UCSD-AML1 (cell line): ENCODE data around the gene DENND6B.

Experiments used
- DNase-seq: peaks from one replicate; lab custom pipeline; 2025; ENCODE audit not compliant: unreplicated experiment; lab: John Stamatoyannopoulos, UW

The DENND6B gene

DNA sequence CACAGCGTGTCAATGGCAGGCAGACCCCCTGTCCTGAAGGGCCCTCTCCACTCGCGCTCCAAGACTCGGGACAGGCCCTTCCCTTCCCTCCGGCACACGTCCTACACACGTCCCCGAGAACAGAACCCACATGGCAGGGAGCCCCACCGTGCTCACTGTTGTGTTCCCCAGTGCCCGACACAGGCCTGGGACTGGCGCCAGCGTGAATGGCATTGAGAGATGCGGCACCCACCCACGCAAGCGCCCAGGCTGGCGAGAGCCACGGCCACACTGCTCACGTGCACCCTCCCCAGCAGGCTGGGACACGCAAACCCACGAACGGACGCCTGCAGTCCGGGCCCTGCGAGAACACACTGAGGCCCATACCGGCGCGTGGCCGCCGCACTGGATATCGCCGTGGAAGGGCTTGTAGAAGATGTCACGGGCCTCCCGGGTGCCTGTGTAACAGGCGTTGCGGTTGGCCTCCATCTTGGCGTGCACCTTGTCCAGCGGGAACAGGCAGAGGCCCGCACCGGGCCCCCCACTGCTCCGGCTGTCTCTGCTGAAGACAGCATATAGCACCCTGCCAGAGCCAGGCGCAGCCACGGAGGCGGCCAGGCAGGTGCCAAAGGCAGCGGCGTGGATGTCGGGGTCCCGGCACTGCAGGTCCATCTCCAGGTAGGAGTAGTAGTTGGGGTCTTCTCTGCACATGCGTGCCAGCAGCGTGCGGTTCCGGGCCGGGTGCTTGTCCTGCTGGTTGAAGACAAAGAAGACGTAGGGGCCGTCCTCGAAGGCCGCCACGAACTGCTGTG, 37.5 kb downstream of the DENND6B start:
- no peak for DNase-seq

DNA sequence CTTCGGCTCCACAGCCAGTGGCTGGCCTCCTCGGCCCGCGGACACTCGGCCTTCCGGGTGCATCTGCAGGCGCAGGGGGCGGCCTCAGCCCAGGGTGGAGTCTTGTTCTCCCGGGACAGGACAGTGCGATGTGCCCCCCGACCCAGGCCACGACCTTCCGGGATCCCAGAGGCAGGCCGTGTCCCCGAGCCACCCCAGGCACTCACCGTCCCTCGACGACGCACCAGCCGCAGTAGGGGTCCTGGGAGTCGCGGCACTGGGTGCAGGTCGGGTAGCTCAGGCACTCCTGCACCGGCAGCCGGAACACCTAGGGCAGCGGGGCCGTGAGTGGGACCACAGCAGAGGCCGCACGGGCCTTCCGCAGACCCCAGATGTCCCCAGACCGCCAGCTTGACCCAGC, 39.1 kb downstream of the DENND6B start:
- no peak for DNase-seq

DNA sequence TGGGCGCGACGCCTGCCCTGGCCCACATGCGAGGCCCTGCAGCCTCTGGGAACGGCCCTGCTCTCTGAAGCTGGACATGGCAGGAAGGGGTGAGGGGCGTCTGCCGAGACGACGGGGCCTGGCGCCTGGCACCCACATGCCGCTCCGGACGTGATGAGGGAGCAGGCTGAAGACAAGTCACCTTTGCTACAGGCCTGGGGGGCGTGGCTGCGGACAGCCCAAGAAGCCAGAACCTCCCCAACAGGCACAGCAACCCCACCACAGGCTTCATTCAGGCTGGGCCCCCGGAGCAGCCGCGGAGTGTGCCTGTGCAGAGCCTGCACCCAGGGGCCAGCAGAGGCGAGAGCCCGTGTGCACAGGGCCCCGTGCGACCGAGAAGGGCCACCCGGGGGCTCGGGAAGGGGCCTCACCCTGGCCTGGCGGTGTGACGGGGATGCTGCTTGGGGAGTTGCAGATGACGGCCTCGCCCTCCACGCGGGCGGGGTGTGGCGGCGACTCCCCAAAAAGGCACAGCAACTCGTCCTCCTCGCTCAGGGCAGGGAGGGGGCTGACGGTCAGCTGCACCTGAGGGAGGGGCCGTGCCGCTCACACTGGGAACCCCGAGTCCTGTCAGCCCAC, 40.0 kb downstream of the DENND6B start:
- DNase-seq: no peak

DNA sequence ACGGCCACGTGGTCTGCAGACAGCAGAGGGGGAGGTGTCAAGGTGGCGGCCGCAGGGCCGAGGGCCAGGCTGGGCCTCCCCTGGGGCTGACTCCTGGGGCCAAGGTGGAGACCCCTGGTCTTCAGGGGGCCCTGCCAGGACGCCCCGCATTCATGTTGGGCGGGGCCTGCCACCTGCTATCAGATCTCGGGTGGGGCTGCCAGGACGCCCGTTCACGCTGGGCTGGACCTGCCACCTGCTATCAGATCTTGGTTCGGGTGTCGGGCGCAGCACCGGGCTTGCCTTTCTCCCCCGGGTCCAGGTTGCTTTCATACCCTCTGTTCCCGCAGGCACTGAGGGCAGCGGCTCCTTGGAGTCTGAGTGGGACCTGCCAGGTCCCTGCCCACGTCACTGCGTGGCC, 40.5 kb downstream of the DENND6B start:
- DNase-seq: no peak

DNA sequence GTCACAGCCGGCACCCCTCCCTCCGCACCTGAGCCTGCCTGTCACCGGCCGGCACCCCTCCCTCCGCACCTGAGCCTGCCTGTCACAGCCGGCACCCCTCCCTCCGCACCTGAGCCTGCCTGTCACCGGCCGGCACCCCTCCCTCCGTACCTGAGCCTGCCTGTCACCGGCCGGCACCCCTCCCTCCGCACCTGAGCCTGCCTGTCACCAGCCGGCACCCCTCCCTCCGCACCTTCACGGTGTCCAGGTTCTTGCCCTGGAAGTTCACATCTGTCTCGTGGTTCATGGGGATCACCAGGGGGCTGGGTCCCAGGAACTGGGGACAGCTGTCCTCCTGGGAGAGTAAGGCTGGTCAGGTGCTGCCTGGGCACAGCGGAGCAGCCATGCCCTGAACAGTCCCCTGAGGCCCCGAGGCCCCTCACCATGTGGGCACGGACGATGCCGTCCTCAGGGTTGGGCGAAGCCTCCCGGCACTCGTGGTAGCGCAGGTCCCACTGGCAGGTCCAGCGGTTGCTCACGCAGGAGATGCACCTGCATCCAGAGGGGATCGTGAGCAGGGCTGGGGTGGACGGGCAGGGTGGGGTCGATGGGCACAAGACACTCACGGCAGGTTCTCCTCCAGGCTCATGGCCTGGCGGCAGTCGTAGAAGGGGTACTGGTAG, 41.1 kb downstream of the DENND6B start:
- no peak for DNase-seq

DNA sequence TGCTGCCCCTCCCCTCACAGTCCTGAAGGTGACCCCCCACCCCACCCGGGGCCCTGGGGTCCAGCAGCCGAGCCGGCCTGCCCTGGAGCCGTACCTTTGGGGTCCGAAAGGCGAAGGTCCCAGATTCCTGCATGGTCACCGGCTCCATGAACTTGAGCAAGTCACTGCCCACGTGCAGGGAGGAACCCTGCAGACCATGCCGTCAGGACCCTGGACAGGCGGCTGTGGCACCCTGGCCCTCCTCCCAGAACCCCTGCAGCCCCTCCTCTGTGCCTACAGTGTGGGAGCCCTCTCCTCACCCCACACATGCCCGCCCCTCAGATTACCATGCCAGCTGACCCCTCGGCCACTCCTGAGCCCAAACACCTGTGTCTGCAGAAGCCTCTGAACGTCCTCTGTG, 42.3 kb downstream of the DENND6B start:
- no peak for DNase-seq

DNA sequence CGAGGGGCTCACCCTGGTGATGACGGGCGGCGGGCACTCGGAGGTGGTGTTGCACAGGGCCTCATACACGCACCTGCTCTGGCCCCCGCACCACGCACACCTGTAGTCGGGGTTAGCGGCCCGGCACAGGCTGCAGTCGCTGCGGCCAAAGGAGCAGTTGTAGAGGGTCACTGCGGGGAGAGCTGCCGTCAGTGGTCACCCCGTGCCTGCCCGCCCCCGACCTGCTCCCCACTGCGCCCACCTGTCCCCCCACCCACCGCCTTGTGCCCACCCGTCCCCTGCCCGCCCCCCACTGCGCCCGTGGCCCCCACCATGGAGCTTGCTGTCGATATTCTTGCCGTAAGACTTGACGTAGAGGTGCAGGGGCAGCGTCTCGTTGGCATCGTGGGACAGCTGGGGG, 43.0 kb downstream of the DENND6B start:
- DNase-seq: no peak

DNA sequence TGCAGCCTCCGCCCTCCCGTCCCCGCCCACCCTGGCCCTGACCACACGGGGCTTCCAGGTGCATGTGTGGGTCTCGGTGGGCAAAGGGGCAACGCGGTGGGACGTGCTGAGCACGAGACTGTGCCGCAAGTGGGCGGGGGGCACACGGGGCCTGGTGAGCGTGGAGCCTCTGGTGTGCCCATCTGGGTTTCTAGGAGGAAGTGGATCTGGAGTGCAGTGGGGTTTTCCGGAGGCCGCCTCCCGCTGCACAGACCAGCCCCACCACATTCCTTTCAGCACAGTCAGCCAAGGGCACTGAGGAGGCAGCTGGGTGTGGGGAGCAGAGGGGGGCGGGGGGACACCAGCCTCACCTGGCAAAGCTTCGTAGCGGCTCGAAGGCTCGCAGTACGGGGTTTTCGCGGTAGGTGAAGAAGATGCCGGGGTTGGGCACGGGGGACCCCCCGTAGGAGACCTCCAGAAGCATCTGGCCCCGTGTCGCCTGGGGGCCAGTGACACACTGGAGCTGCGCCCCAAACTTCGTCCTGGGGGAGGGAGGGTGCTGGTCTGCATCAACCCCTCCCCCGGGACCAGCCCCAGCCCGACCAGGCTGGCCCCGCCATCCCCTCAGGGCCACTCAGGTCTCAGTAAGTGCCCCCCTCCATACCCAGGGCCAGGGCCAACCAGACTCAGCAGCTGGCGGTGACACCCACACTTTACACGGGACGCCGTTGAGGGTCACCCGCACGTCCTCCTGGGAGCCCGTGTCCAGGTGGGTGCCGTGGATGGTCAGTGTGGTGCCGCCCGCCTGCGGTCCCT, 44.3 kb downstream of the DENND6B start:
- DNase-seq: no peak

DNA sequence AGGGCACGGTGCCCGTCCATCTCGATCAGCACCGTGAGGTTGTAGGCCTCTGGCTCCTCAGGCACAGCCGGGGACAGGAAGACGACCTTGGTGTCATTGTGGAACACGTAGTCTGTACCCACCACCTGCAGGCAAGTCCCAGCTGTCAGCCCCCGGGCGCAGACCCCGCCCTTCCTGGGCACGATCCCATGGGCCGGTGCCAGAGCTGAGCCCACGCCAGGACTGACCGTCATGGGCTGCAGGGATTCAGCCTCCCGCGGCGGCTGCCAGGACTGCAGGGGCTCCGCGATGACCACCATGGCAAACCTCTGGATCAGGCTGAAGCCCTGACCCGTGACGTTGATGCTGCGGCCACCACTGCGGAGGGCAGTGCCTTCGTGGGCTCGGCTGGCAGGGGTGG, 44.9 kb downstream of the DENND6B start:
- no peak for DNase-seq

DNA sequence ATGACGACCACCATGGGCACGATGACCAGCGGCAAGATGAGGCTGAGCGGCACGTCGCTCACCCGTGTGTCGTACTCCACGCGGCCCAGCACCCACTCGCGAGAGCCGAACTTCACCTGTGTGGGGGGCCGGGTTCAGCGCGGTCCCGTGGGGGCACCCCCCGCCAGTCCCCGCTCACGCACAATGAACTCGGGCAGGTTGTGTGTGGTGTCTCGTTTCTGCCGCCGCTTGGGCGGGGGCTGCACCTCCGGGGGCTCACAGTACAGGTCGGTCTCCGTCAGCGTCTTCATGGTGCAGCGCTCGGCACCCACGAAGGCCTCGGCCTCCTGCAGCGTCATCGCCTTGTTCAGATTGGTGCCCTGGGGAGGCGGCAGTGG, 45.4 kb downstream of the DENND6B start:
- no peak for DNase-seq

DNA sequence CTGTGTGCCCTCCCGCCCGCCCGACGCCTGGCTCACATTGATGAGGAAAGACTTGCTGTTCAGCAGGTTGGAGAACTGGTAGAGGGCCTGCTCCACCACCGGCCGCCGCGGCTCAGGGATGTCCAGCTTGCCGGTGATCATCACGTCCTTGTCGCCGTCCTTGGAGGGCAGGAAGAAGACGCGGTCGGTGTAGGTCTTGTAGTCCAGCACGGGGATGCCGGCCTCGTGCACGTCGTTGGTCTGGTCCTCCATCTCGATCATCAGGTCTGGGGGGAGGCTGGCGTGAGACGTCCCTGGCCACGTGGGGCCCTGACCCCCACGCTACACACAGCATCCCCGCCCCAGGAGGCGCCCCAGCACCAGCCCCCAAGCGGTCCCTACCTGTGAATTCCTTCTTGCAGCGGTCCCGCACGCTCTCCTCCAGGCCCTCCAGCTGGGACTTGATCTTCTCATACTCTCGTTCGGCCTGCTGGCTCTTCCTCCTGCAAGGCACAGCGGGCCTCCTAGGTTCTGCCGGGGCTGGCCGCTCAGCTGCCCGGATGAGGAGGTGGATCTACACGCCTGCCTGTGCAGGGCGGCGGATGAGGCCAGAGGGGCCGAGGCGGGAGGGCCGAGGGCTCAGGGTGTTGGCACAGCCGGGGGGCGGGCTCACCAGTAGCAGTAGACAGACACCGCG, 46.0 kb downstream of the DENND6B start:
- DNase-seq: no peak

DNA sequence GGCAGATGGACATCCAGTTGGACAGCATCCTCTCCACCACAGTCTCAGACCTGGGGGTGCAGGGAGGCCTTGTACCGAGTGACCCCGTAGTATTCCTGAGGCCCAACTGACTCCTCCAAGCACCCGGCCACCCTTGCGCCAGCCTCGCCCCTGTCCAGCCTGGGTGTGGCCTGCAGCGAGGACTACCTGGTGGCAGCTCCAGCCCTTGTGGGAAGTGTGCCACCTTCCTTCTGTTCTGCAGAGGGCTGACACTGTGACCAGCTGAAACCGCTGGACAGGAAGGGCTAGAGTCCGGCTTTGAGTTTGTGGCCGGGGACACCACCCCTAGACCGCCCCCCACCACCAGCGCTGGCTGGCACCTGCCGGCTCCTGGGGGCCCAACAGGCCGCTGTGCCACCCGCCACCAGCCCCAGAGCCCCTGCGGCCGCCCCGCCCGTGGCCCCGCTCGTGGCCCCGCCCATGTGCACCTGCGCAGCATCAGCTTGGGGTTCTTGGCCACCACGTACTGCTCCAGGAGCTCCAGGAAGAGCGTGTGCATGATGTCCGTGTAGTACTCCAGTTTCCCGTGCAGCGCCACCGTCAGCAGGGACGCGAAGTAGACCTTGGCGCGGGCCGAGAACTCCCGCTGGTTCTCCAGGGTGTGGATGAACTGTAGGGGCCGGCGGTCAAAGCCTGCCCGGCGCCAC, 46.6 kb downstream of the DENND6B start:
- no peak for DNase-seq

DNA sequence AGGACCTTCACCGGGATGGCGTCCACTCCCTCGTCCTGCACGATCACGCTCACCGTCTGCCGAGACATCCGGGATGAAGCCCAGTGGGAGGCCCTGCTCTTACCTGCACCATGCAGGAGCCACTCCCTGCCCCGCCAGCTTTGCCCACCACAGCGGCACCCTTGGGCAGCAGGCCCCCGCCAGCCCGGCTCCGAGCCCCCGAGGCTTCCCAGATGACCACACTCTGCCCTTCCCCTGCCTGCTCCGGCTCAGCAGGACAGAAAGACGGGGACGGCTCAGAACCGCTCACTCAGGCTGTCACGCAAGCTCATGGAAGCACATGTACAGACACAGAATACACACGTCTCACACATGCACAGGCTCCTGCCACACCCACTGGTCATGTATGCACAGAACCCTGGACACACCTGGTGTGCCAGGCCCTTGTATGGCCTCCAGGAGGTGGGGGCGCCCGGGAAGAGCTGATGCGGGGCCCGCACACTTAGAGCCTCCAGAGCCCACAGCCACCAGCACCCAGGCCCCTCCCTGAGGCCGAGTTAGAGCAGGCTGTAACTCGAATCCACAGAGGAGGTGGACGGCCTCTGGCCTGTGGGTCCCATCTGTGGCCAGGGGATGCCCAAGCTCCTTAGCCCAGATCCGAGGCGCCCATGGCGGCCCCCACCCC, 47.7 kb downstream of the DENND6B start:
- DNase-seq: no peak

DNA sequence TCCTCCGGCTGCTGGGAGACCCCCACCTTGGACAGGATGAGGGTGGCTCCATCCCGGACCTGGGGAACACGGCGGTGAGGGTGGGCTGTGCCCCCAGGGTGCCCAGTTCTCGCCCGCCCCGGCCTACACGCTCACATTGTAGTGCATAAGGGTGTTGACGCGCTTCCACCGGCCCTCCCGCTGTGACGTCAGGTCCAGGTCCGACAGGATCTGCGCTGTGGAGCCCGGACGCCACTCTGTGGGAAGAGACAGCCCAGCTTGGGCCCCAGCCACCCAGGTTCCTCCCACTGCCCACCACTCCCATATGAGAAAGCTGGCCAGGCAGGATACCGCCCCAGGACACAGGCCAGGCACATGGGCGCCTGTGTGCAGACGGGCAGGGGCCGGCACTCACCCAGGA, 48.4 kb downstream of the DENND6B start:
- DNase-seq: no peak

DNA sequence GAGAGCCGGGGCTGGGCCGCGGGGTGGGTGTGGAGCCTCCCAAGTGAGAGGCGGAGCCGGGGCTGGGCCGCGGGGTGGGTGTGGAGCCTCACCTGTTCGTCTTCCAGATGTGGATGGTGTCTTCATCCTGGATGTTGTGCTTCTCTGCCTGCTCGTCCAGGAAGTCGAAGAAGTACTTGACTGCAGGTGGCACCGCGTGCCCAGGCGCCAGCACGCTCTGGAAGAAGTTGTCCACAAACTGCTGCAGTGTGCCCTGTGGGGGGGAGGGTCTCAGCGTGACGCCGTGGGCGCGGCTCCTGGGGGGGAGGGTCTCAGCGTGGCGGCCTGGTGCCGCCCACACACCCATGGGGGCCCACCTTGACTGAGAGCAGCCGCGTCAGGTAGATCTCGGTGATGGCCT, 49.1 kb downstream of the DENND6B start:
- no peak for DNase-seq

DNA sequence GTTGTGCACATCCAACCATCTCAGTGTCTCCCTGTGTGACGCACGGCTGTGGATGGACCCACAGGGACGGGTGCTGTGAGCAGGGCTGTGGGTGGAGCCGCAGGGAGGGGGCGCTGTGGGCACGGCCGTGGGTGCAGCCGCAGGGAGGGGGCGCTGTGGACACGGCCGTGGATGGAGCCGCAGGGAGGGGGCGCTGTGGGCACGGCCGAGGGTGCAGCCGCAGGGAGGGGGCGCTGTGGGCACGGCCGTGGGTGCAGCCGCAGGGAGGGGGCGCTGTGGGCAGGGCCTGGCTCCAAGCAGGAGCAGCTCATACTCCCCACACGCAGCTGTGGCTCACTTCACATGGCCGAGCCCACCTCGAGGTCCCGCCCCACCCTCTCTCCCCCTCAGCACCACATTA, 50.7 kb downstream of the DENND6B start:
- peak; percentile 85 for DNase-seq

DNA sequence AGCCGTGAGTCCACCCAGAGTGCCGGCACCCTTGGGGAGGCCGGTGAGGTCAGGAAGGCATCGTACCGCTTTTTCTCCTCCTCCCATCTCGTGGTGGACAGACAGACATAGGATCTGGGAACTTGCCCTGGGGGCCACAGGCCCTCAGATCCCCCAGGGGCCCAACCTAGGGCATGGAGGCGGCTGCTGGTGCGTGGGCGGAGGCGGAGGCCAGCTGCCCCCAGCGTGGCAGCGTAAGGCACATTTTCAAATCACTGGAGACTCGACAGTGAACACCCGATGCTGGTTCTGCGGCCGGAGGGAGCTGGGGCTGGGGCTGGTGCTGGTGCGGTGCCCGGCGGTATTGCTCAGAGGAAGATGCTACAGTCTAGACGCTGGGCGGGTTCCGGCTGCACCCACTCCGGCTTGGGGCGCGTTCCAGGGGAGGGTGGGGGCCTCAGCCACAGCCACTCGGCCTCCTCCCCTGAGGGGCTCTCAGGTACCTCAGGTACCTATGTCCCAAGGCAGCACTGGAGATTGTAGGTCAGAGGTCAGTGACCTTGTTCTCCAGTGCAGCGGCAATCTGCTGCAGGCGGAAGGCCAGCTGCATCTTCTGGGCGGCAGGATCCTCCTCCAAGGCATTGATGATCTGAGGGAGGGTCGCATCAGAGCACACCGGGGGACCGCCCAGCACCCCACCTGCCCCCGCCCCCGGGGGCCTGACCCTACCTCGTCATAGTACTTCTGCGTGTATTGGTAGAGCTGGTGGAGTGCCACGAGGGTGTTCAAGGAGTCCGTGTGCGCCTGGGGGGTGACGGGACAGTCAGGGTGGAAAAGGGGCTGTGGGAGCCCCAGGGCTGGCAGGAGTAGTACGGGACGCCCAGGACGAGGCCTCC, 51.4 kb downstream of the DENND6B start:
- DNase-seq: no peak

DNA sequence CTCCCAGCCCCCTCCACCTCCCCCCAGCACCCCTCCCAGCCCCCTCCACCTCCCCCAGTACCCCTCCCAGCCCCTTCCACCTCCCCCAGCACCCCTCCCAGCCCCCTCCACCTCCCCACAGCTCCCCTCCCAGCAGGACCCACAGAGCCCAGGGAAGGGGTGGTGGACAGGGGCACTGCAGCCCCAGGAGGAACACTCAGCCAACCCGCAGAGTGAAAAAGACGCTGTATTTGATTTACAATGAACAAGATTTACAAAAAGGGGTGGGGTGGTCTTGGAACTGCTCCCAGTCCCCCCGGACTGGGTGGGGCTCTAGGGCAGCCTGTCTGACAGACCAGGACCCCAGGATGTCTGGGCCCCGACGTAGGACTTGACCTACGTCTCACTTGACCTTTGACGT, 52.0 kb downstream of the DENND6B start:
- DNase-seq: no peak

DNA sequence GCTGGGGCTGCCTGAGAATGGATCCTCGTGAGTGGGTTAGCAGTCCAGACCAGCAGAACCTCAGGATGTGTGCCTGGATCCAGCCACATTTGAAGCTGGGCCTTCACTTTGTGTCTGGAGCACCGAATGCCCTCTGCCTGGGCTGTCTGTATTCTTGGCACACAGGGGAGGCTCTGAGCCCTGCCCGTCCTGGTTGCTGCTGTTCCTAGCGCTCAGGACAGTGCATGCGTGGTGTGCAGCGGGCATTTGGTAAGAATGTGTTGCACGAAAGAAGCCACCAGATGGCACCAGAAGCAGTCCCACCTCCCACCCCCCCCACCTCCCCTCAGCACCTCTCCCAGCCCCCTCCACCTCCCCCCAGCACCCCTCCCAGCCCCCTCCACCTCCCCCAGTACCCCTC, 52.5 kb downstream of the DENND6B start:
- DNase-seq: peak; percentile 37
